KG1 (cell line): ENCODE data around the gene INPP5E.

ENCODE experiments used
- DNase-seq: peaks from one replicate; lab custom pipeline; 2025; lab: John Stamatoyannopoulos, UW

The INPP5E gene

DNA sequence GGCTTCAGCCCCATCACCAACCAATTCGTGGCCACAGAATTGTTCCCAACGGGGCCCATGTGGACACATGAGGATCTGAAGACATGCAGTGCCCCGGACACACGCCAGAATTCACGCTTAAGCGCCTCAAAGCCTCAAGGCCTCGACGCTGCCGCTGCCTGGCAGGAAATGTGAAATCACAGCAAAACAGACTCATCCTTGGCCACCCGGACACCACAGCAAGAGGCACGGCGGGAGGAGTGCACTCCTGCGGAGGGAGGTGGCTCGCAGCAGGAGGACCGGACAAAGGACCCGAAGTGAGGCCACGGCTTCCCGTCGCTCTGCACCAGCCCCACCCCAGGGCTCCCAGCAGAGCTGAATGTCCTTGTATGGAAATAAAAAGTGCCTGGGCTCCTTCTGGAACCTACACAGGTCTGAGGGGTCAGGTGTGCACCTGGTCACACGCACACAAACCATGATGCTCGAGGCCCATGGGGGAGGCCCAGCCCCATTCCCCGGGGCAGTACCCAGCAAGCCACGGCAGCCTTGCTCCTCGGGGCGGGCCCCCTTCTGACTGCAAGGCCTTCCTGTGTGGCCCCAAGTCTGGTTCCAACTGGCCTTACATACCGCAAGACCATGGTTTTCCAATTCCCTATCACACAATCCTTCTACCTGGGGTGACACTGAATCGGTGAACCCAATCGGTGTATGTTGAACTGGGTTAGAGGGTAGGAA is 33.2 kb upstream of the INPP5E start:
- no peak for DNase-seq

- no peak for DNase-seq
These were observed 32.3 kb upstream of the INPP5E start for GRCh38 chr9:136471802-136472487.

DNA sequence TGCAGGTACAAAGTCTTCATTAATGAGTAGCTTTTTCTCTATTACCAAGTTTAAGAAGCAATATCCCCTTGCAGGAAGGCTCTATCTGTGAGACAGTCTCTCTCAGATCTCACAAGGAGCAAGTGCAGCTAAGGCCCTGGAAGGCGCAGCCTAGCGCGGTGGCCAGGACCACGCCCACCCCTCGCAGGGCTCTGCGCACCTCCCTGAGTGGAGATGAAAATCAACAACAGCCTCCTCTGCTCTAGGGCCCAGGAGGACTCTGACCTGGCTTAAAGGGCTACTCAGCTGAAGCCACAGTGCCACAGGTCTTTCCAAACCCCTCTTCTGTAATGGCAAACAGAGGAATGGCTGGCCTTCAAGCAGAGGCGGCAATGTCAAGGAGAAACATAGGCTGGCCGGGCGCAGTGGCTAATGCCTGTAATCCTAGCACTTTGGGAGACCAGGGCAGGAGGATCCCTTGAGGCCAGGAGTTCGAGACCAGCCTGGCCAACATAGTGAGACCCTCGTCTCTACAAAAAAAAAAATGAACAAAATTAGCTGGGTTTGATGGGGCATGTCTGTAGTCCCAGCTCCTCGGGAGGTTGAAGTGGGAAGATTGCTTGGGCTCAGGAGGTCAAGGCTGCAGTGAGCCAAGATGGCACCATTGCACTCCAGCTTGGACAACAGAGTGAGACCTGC is 31.3 kb upstream of the INPP5E start:
- no peak for DNase-seq

DNA sequence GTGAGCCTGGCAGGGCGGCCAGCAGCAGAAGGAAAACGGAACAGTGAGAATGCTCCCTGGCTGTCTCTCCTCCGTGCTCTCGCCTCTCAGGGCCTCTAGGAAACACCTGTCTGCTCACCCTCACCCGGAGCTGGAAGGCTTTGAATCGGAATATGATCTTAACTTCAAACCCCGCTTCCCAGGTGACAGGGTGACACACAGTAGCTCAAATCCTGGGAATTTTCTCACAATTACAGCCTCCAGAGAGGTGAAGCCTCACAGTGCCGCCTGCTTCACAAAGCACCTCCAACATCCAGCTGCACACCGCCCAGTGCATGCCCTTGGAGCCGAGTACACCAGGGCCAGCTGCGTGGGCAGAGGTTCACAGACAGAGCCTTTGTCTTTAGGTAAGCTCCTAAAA is 30.7 kb upstream of the INPP5E start:
- DNase-seq: no peak

- DNase-seq: no peak
These were observed 28.1 kb upstream of the INPP5E start for GRCh38 chr9:136467766-136468165.

- no peak for DNase-seq
These were observed 26.5 kb upstream of the INPP5E start for GRCh38 chr9:136466155-136466541.

DNA sequence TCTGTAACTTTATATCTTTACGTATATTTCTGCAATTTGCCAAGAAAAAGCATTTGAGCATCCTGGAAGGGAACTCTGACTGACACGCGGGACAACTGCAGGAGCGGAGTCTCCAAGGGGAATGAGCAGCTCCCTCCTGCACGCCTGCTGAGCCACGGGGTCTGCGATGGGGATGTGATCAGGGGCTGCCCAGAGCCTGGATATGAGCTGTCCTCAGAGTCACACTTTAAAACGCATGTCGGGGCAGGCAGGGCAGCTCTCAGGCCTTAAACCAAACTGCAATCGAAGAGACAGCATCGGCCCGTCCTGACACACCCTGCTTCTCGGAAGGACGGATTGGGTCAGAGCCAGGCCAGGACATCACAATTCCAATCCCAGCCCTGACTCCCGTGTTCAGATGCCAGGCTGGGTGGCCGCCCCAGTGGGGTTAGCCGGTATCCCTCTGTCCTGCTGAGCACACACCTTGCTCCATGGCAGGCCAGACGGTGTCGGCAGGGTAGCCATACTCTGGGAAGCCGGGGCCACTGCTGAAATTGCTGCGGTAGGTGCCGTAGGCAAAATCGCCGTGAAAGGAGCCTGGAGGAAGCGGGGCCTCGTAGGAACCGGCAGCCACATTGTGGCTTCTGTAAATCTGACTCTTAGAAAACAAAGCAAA is 26.0 kb upstream of the INPP5E start:
- no peak for DNase-seq

- no peak for DNase-seq
These were observed 24.6 kb upstream of the INPP5E start for GRCh38 chr9:136464241-136464640.

- no peak for DNase-seq
These were observed 23.9 kb upstream of the INPP5E start for GRCh38 chr9:136463578-136463977.

DNA sequence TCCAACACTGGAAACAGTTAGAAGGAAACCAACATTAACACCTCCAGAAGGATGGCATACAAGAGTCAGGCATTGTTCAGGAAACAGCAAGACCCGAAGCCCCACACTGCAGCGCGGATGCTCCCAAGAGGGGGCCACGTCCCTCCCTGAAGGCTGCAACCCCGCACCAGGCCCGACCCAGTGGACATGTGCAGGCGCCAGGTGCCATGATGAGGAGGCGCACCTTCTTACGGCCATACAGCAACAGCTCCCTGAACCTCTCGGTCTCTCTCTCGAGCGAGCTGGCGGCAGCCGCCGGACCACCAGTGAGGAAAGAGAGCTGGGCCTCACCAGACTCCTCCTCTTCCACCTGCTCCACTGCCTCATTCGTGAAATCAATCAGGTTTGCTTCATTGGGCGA is 23.0 kb upstream of the INPP5E start:
- DNase-seq: no peak

DNA sequence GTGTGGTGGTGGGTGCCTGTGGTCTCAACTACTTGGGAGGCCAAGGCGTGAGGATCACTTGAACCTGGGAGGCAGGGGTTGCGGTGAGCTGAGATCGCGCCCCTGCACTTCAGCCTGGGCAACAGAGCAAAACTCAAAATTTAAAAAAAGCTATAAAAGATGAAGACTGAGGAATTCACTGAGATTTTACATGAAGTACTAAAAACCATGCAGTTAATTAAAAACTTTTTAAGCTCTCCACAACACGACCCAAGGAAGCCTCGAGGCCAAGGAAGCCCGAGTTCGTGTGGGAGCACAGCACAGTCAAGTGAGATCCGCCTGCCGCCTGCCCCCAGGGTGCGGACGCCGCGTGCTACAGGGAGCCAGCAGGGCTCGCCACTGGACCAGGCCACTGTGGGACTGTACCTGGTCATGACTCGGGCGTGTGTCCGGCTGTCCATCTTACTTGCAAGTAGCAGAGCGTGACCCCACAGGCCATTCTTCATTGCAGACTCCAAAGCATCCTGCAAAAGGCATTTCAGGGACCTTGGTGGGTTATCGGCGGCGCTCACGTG is 21.2 kb upstream of the INPP5E start:
- DNase-seq: no peak

- no peak for DNase-seq
These were observed 19.8 kb upstream of the INPP5E start for GRCh38 chr9:136459425-136459824.

- no peak for DNase-seq
These were observed 17.7 kb upstream of the INPP5E start for GRCh38 chr9:136457326-136457725.

DNA sequence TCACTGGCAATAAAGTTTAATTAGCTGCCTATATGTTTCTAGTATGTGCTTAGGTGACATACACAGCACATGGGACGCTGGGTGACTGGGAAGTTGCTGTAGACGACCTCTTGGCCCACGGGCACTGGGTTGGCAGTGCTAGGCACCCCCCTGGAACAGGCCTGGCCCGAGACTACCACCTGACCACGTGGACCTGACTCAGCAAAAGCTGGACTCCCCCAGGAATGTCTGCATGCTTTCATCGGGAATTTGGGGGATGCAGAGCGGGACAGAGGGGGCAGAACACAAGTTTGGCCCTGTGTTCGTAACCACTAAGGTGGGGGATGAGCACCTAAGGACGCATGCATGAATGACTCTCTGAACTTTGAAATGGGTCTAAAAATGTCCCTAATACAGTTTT is 16.6 kb upstream of the INPP5E start:
- DNase-seq: no peak

DNA sequence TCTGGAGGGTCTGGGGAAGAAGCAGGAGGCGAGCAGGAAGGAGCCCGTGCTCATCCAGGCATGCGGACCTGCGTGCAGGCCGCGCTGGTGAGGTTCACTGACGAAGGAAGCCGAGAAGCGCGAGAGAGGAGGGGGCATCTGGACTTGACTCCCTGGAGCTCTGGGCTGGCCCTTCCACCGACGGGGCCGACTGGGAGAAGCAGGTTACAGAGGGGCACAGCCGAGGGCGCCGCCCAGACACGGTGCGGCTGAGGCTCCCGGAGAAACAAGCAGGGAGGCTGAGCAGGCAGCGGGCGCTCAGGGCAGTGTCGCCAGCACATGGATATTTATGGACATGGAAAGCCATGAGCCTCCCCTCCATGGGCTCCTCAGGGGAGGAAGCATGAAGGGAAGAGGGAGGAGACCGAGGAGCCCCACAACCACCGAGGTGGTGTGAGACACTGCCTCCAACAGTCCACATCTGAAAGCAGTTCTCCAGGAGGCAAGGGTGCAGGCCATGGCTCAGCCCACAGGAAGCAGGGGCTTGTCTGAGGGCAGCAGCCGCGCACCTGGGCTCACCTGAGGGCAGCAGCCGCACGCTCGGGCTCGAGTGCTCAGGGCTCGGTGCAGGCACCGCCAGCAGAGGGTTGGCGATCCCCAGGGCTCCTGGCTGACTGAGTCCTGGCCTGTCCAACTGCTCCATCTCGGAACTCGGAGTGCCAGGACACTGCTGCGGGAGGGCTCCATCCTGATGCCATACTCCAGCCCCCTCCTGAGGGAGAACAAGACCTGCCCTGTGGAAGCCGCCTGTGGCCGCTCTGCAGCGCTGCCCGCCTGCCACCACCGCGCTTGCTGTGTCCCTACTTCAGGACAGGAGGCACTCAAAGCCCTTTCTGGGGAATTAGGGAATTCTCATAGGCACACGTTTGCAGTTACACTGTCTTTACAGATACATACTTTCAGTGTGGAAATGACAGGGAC is 15.7 kb upstream of the INPP5E start:
- DNase-seq: no peak

GRCh38 chr9:136454026-136454796 is 14.6 kb upstream of the INPP5E start:
- no peak for DNase-seq

DNA sequence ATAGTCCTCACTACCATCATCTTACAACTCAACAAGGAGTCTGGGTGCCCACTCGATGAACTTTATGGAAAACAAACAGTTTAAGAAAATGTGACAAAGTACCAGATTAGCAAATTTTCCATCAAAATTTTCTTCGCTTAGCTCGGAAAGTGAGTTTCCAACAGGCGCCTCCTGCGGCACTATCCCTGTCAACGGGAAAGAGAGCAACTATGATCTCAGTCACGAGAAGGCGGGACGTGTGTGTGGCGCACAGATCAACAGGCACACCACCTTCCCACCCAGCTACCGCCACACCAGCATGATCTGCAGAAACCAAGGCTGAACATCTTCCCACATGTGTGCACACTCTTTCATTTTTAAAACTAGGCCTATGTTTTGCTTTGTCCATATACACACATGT is 13.7 kb upstream of the INPP5E start:
- DNase-seq: no peak

GRCh38 chr9:136451221-136451877 is 11.7 kb upstream of the INPP5E start:
- no peak for DNase-seq

GRCh38 chr9:136448655-136449054 is 9.0 kb upstream of the INPP5E start:
- no peak for DNase-seq

- DNase-seq: no peak
These were observed 7.6 kb upstream of the INPP5E start for GRCh38 chr9:136447173-136447778.
